ENCODE measurements around the gene HGFAC. TPM values are rescaled to one million over a fixed set of nuclear protein-coding genes. Genes with fewer than 3 reads are reported as not detected.

The HGFAC gene
- polyA plus RNA-seq, 3 donors from 2014 or later: not detected

DNA sequence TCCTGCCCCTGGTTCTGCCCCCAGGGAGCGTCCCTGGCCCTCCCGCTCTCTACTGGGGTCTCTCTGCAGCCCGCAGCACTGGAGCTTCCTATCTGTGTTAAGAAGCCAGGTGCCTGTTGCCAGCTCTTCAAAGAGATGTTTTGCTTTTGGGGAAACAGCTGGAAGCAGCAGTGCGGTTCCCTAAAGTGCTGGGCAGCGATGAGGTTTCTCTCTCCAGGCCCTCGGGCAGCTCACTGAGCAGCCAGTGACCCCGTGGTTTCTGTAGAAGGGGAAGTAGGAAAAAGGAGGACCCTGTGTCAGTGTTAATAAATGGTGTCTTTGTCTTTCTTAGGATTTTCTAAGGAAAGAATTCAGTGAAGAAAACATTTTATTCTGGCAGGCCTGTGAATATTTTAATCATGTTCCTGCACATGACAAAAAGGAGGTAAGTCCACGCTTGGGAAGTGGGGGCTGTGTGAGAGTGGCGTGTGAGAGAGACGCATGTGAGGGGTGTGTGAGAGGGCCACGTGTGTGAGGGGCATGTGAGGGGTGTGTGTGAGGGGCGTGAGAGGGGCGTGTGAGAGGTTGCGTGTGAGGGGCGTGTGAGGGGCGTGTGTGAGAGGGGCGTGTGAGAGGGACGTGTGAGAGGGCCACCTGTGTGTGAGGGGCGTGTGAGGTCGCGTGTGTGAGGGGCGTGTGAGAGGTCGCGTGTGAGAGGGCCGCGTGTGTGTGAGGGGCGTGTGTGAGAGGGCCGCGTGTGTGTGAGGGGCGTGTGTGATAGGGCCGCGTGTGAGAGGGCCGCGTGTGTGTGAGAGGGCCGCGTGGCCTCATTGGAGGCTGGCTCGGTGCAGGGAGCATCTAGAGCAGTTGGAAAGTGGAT is 27.1 kb upstream of the HGFAC start:
- Mint-ChIP-seq H3K4me3 (peak overlapping the region in 1 of 5 donors; percentile 33), H3K4me1 (peaks cover 0 to 2% of the 10 kb centered on the region in 2 donors), H3K27ac (no peak overlapping the region), H3K36me3 (peaks cover 0 to 7% (median 0%) of the 10 kb centered on the region in 3 donors), H3K27me3 (ENCODE audit: low read depth in 3 of 3) (peaks cover 0 to 3% (median 2%) of the 10 kb centered on the region in 3 donors), H3K9me3 (no peaks in the 10 kb centered on the region)
- no peak for DNase-seq

DNA sequence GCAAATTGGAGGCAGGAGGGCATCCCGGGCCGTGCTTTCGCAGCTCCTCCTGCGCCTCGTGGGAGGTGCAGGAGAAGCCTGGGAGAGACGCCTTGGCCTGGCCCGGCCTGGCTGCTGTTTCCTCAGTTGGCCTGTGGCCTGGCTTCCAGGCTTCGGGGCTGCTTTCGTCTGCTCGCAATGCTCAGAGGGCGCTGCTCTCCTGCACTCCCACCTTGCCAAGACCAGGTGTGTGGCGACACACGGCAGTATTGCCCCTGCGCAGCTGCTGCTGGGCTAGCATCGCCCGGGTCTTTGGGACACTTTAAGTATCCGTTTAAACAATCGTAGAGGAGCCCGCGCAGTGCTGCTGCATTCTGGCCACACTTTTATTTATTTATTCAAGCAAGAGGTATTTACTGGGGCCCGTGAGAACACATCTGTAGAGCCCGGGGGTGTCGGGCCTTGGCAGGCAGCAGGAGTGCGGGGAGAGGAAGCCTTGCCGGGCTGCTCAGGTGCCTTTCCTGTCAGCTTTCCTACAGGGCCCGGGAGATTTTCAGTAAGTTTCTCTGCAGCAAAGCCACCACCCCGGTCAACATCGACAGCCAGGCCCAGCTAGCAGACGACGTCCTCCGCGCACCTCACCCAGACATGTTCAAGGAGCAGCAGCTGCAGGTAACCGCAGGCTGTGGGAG is 26.2 kb upstream of the HGFAC start:
- H3K36me3 Mint-ChIP-seq: peaks cover 0 to 11% (median 0%) of the 10 kb centered on the region in 3 donors
- no peak overlapping the region for H3K4me3 Mint-ChIP-seq
- no peak for DNase-seq
- H3K27me3 Mint-ChIP-seq (ENCODE audit: low read depth in 3 of 3): peaks cover 0 to 3% (median 2%) of the 10 kb centered on the region in 3 donors
- H3K4me1 Mint-ChIP-seq: peaks cover 0 to 2% of the 10 kb centered on the region in 2 donors
- no peaks in the 10 kb centered on the region for H3K9me3 Mint-ChIP-seq
- H3K27ac Mint-ChIP-seq: no peak overlapping the region

DNA sequence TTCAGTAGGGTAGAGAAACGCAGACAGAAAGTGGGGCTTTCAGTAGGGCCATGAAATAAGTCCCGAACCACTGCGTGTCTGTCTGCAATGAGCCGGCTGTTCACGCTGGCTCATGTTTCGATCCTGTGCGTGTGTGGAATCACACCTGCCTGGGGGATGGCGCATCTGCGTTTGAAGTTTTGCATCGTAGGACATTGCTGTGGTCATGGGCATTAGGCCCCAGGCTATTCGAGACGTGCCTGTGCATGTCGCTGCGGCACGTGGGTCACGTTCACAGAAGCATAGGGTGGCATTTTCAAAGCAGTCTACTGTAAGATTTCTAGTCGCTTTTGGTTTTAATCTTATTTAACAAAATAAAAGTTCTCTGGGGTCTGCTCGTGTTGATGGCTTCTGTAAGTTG is 25.5 kb upstream of the HGFAC start:
- Mint-ChIP-seq H3K27me3 (ENCODE audit: low read depth in 3 of 3) (peaks cover 0 to 3% (median 2%) of the 10 kb centered on the region in 3 donors), H3K4me3 (no peak overlapping the region), H3K36me3 (peaks cover 0 to 11% (median 0%) of the 10 kb centered on the region in 3 donors), H3K4me1 (peaks cover 0 to 2% of the 10 kb centered on the region in 2 donors), H3K27ac (no peak overlapping the region), H3K9me3 (no peaks in the 10 kb centered on the region)
- DNase-seq: no peak

DNA sequence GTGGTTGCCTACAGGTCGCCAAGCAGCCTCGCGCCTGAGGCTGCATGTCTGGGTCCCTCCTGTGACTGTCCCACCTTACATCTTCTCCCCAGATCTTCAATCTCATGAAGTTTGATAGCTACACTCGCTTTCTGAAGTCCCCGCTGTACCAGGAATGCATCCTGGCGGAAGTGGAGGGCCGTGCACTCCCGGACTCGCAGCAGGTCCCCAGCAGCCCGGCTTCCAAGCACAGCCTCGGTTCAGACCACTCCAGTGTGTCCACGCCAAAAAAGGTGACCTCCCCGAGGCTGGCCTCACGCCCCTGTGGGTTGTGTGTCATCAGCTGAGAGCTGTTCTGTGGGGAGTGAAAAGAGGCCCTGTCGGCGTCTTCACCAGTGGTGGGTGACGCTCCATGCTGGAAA is 24.9 kb upstream of the HGFAC start:
- Mint-ChIP-seq H3K36me3 (peaks cover 0 to 11% (median 0%) of the 10 kb centered on the region in 3 donors), H3K27ac (no peak overlapping the region), H3K4me3 (no peak overlapping the region), H3K4me1 (peaks cover 0 to 2% of the 10 kb centered on the region in 2 donors), H3K27me3 (ENCODE audit: low read depth in 3 of 3) (peaks cover 0 to 2% (median 2%) of the 10 kb centered on the region in 3 donors), H3K9me3 (no peaks in the 10 kb centered on the region)
- no peak for DNase-seq

DNA sequence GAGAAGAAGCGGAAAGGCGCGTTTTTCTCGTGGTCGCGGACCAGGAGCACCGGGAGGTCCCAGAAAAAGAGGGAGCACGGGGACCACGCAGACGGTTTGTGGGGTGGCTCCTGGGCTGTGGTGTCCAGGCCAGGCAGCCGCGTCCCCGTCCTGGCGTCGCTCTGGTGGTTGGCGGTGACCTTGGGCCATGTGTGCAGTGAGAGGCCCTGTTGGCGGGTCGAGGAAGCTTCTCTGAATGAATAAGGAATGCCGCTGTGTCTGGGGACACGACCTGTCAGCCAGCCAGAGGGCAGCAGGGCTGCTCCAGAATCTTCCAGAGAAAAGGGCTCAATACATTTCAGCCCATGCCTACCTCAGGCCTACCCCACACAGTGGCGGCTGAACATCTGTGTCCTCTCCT is 24.3 kb upstream of the HGFAC start:
- H3K27ac Mint-ChIP-seq: no peak overlapping the region
- H3K9me3 Mint-ChIP-seq: no peaks in the 10 kb centered on the region
- no peak for DNase-seq
- peaks cover 0 to 2% (median 0%) of the 10 kb centered on the region in 3 donors for H3K27me3 Mint-ChIP-seq (ENCODE audit: low read depth in 3 of 3)
- peaks cover 0 to 2% of the 10 kb centered on the region in 2 donors for H3K4me1 Mint-ChIP-seq
- peaks cover 0 to 11% (median 0%) of the 10 kb centered on the region in 3 donors for H3K36me3 Mint-ChIP-seq
- no peak overlapping the region for H3K4me3 Mint-ChIP-seq

DNA sequence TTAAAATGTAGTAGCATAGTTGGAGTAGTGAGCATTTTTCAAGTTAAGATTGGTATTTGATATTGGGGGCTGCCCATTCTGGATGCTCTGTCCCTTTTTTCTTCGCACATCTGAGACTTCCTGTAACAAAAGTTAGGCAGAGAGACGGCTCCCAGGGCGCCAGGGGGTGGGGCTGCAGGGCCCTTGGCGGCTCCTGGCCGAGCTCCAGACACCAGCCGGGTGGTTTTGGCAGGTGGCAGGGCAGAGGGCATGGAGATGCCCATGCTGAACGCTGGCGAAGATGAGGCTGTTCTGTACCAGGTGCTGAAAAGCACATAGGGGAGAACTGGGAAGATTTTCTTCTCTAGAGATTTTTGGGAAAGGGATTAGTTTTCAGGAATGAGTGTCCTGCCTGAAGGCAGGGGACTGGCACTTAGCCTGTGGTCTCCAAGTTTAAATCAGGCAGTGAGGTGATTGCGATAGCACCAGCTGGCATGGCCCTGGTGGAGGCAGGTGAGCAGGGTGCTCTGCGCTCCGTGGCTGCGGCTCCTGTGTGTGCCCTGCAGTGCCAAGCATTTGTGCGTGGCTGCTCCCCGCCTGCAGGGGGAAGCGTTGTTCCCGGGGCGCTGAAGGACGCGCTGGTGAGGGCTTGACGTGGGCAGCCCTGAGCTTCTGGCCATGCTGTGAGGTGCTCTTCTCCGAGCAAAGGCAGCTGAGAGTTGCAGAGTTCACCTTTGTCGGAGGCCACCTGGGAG is 23.6 kb upstream of the HGFAC start:
- H3K36me3 Mint-ChIP-seq: peaks cover 0 to 11% (median 0%) of the 10 kb centered on the region in 3 donors
- peaks cover 0 to 2% (median 0%) of the 10 kb centered on the region in 3 donors for H3K27me3 Mint-ChIP-seq (ENCODE audit: low read depth in 3 of 3)
- H3K4me3 Mint-ChIP-seq: no peak overlapping the region
- no peak overlapping the region for H3K27ac Mint-ChIP-seq
- H3K9me3 Mint-ChIP-seq: no peaks in the 10 kb centered on the region
- DNase-seq: no peak
- H3K4me1 Mint-ChIP-seq: peaks cover 0 to 2% of the 10 kb centered on the region in 2 donors

DNA sequence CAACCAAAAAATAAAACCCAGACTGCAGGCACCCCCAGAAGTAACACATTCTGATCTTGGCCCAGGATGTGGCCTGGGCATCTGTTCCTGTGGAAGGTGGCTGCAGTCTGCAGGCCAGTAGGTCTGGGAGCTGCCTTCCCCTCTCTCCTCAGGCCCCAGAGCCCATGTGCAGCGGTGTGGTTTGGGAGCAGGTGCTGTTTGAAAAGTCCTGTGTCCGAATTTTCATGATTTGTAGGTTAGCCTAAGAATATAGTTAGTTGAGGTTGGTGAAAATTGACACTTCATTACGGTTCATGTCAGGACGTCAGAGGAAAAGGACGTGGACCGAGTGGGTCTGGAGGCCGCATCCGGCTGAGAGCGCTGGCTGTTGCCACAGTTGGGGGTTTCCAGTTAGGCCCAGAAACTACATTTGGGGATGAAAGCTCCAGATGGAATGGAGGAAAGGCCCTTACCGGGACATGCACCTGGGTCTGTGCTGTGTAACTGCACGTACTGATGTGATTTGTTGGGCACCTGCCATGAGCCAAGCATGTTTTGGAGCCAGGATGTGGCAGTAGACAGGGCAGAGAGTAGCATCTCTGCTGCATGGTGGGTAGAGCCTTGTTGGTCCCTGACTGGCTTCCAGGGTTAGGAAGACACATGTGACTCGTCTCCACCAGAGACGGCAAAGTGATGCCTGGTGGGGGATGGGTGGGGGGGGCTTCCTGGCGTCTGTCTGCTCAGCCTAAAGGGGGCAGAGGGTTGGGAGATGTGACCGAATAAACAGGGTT is 21.7 kb upstream of the HGFAC start:
- no peak for DNase-seq
- peaks cover 0 to 11% (median 0%) of the 10 kb centered on the region in 3 donors for H3K36me3 Mint-ChIP-seq
- H3K4me3 Mint-ChIP-seq: no peak overlapping the region
- peaks cover 0 to 2% of the 10 kb centered on the region in 2 donors for H3K4me1 Mint-ChIP-seq
- H3K9me3 Mint-ChIP-seq: no peaks in the 10 kb centered on the region
- H3K27ac Mint-ChIP-seq: no peak overlapping the region
- peaks cover 0 to 2% (median 0%) of the 10 kb centered on the region in 3 donors for H3K27me3 Mint-ChIP-seq (ENCODE audit: low read depth in 3 of 3)

DNA sequence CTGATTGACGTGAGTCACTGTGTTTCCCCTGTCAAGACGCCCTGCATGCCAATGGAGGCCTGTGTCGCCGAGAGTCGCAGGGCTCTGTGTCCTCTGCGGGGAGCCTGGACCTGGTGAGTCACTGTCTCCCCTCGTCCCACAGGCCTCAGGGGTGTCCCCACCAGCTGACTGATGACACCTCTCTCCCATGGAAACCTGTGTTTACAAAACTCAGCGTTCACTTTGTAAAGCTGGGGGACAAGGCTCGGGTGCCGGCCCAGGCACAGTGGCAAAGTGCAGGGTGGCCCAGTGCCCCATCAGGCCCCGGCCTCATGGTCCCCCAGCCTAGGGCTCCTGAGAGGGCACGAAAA is 21.2 kb upstream of the HGFAC start:
- H3K9me3 Mint-ChIP-seq: no peaks in the 10 kb centered on the region
- no peak overlapping the region for H3K27ac Mint-ChIP-seq
- H3K36me3 Mint-ChIP-seq: peaks cover 0 to 11% (median 0%) of the 10 kb centered on the region in 3 donors
- H3K4me3 Mint-ChIP-seq: no peak overlapping the region
- peaks cover 0 to 2% of the 10 kb centered on the region in 2 donors for H3K4me1 Mint-ChIP-seq
- H3K27me3 Mint-ChIP-seq (ENCODE audit: low read depth in 3 of 3): peaks cover 0 to 2% (median 0%) of the 10 kb centered on the region in 3 donors
- no peak for DNase-seq

DNA sequence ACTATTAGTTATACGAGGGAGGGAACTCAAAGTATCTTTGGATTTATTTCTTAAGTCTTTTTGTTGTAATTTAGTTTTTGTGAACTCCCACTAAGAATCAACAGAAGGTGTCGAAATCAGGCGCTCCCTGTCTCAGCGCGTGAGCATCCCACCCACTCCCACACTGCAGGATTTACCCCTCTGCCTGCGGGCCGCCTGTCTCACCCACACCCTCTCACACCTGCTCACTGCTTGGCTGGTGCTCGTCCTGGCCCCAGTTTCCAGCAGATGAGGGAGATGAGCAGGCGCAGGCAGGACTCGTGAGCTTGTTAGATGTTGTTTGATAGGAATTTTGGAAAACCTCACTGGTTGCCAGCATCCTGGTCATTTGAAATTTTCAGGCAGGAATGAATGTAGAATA is 20.8 kb upstream of the HGFAC start:
- no peak for DNase-seq
- Mint-ChIP-seq H3K27ac (no peak overlapping the region), H3K36me3 (peaks cover 0 to 11% (median 0%) of the 10 kb centered on the region in 3 donors), H3K4me1 (peaks cover 0 to 2% of the 10 kb centered on the region in 2 donors), H3K27me3 (ENCODE audit: low read depth in 3 of 3) (peaks cover 0 to 2% (median 0%) of the 10 kb centered on the region in 3 donors), H3K9me3 (no peaks in the 10 kb centered on the region), H3K4me3 (no peak overlapping the region)

DNA sequence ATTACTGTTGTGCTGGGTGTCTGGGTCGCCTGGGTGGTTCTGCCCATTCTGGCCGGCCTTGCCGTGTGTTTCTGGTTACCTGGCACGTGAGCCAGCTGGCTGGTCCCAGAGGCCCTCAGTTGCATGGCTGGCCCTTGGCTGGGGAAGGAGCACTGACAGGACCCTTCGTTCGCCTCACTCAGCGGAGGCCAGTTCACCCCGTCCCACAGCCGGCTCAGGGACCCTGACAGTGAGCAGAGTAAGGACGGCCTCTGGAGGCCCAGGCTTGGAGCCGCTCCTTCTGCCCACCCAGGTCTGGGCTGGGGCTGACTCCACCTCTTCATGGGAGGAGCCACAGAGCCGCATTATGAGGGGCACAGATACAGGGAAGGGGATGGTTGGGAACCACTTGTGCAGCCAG is 20.3 kb upstream of the HGFAC start:
- no peak for DNase-seq
- Mint-ChIP-seq H3K27ac (no peak overlapping the region), H3K36me3 (peaks cover 0 to 11% (median 0%) of the 10 kb centered on the region in 3 donors), H3K27me3 (ENCODE audit: low read depth in 3 of 3) (peaks cover 0 to 2% (median 0%) of the 10 kb centered on the region in 3 donors), H3K4me1 (peaks cover 0 to 2% of the 10 kb centered on the region in 2 donors), H3K9me3 (no peaks in the 10 kb centered on the region), H3K4me3 (no peak overlapping the region)

DNA sequence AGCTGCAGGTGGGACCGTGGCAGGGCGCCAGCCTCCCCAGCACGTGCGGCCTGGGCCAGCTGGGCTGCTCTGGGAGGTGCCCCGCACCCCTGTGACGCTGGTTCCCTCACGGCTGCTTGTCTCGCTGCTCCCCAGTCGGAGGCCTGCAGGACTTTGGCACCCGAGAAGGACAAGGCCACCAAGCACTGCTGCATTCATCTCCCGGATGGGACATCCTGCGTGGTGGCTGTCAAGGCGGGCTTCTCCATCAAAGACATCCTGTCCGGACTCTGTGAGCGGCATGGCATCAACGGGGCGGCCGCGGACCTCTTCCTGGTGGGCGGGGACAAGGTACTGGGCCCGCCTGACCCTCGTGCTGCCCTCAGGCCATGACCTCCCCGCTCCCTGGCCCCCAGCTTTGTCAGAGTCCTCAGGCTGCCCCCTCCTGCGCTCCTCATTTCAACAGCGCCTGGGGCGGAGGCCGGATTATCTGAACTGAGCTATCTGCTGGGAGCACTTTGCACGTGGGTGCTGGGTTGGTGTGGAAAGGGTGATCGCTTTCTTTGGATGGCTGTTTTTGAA is 19.4 kb upstream of the HGFAC start:
- H3K4me3 Mint-ChIP-seq: no peak overlapping the region
- peaks cover 0 to 7% (median 0%) of the 10 kb centered on the region in 3 donors for H3K36me3 Mint-ChIP-seq
- no peak for DNase-seq
- H3K27me3 Mint-ChIP-seq (ENCODE audit: low read depth in 3 of 3): peaks cover 0 to 2% (median 0%) of the 10 kb centered on the region in 3 donors
- peaks cover 0 to 2% of the 10 kb centered on the region in 2 donors for H3K4me1 Mint-ChIP-seq
- H3K27ac Mint-ChIP-seq: no peak overlapping the region
- H3K9me3 Mint-ChIP-seq: no peaks in the 10 kb centered on the region

DNA sequence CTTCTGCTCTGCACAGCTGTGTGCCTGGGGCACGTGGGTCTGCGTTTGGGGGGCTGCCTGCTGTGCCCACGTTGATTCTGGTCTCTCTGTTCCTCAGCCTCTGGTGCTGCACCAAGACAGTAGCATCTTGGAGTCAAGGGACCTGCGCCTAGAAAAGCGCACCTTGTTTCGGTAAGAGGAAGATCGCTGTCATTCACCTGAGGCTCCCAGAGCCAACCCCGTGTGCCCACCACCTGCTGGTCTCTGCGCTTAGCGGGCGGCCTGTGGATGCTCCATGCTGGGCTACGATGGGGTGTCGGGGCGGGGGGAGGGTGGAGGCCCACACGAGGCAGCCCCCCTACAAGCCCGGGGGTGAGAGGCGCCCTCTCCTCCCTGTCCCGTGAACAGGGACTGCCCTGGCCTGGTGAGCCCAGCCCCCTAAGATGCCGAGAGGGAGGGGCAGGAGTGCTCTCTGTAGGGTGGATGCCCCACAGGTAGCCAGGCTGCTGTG is 18.9 kb upstream of the HGFAC start:
- DNase-seq: no peak
- H3K9me3 Mint-ChIP-seq: no peaks in the 10 kb centered on the region
- peaks cover 0 to 2% (median 0%) of the 10 kb centered on the region in 3 donors for H3K27me3 Mint-ChIP-seq (ENCODE audit: low read depth in 3 of 3)
- H3K36me3 Mint-ChIP-seq: peaks cover 0 to 6% (median 0%) of the 10 kb centered on the region in 3 donors
- H3K4me3 Mint-ChIP-seq: no peak overlapping the region
- peaks cover 0 to 1% of the 10 kb centered on the region in 2 donors for H3K4me1 Mint-ChIP-seq
- no peak overlapping the region for H3K27ac Mint-ChIP-seq

DNA sequence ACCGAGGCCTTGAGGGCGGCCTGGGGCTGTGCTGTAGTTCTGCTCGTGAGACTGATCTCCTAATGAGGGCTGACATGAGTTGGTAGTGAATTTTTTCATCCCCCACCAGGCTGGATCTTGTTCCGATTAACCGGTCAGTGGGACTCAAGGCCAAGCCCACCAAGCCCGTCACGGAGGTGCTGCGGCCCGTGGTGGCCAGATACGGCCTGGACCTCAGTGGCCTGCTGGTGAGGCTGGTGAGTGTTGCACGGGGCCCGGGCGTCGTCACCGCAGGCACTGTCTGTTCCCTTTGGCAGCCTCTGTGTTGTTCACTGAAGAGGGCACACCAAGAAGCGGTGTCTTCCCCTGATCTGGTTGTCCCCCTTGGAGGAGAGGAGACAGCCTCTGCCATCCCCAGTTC is 18.4 kb upstream of the HGFAC start:
- H3K4me1 Mint-ChIP-seq: no peaks in the 10 kb centered on the region
- no peaks in the 10 kb centered on the region for H3K27me3 Mint-ChIP-seq (ENCODE audit: low read depth in 3 of 3)
- no peak overlapping the region for H3K27ac Mint-ChIP-seq
- no peak overlapping the region for H3K4me3 Mint-ChIP-seq
- no peak for DNase-seq
- H3K9me3 Mint-ChIP-seq: no peaks in the 10 kb centered on the region
- peaks cover 0 to 6% (median 3%) of the 10 kb centered on the region in 3 donors for H3K36me3 Mint-ChIP-seq
